GM18511 (cell line): Measurements from ENCODE around the gene HOXB9.

Experiments used
- ATAC-seq: cut with Tn5 transposase; IDR thresholded peaks from one replicate; pipeline ENCODE4 v1.9.1; 2021; ENCODE audit warnings: mild to moderate bottlenecking, moderate library complexity; ENCODE audit not compliant: unreplicated experiment

HOXB9 gene

DNA sequence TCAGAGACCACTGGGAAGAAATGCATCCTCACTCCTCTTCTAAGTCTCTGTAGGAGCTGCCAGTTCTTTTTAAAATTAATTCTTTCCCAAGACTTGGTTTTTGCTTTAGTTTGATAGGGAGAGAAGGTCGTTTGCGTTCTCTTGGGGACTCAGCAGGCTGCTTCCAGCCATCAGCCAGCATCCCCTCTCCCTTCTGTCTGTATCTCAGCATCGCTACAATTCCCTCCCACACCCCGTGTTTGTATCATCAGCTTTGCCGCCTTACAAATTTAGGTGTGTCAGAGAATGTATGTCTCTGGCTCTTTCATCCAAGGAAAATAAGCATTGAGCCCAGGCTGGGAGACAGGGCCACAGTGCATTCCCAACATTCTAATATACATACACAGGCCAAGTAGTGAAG, 26.8 kb downstream of the HOXB9 start:
- no peak for ATAC-seq

- no peak for ATAC-seq
Observed at GRCh38 chr17:48598736-48599135, 27.4 kb downstream of the HOXB9 start.

- no peak for ATAC-seq
Observed at GRCh38 chr17:48597778-48598631, 28.2 kb downstream of the HOXB9 start.

GRCh38 chr17:48597528-48597777, 28.7 kb downstream of the HOXB9 start:
- ATAC-seq = no peak

- no peak for ATAC-seq
Observed at GRCh38 chr17:48596735-48597527, 29.2 kb downstream of the HOXB9 start.

DNA sequence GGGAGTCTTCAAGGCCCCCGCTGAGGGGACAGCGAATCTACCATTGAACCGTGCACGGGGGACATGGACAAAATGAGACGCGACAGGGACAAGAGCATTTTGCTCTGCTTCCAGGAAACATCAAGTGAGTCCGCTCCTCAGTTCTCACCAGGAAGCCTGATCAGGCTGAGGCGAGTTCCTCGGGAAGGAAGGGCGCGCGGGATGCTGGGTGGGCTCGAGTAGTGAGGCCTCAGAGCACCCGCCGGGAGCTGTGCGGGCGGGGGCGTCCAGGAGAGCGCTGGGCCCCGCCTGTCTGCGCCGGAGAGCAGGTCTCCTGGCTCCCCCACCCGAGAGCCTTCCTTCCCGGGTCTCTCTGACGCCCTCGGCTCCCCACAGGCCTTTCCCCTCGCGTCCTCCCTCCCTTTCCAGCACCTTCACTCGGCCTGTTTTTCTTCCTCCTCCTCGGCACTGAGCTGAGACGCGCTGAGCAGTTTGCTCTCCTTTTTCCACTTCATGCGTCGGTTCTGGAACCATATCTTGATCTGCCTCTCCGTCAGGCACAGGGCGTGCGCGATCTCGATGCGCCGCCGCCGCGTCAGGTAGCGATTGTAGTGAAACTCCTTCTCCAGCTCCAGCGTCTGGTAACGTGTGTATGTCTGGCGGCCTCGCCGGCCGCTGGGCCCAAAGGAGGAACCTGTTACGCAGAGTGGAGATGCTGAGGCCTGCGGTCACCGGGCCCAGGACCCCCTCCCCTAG, 30.0 kb downstream of the HOXB9 start:
- ATAC-seq = no peak

GRCh38 chr17:48595278-48595999, 30.7 kb downstream of the HOXB9 start:
- no peak for ATAC-seq

- ATAC-seq = no peak
Observed at GRCh38 chr17:48594538-48595277, 31.4 kb downstream of the HOXB9 start.

- ATAC-seq = no peak
Observed at GRCh38 chr17:48593840-48594537, 32.2 kb downstream of the HOXB9 start.

- no peak for ATAC-seq
Observed at GRCh38 chr17:48593126-48593829, 32.9 kb downstream of the HOXB9 start, which contains the start of gene HOXB5. HOXB5 (minus strand) TSS chr17:48593779; CDS start chr17:48593682, 97 bp downstream.

DNA sequence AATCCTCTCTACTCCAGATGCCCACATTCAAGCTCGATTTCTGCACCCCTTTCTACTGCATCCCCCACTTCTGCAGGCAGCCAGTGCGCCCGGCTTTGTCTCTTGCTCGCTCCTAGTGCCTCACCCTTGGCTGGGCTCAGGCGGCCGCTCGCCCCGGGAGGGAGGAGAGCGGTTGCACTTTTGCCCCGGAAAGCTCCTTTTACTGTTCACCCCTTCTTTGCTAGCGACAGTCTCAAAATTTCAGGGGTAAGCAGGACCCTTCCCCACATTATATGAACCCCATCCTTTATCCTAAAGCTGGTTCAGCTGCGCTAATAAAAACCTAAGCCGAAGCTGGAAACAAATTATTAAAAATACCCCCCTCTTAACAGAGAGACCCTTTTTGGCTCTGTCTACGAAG, 33.6 kb downstream of the HOXB9 start:
- ATAC-seq = no peak

DNA sequence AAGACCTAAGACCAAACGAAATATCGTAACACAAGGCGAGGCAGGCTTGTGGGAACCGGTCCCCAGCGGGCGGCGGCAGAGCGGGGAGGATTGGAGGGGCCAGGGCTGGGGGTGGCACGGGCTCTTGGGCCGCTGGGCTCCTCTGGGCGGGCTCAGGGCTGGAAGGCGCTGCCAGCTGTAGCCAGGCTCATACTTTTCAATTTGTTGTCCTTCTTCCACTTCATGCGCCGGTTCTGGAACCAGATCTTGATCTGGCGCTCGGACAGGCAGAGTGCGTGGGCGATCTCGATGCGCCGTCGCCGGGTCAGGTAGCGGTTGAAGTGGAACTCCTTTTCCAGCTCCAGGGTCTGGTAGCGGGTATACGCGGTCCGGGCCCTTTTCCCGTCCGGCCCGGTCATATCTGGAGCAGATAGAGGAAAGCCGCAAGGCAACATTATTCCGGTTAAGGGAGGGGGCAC, 34.1 kb downstream of the HOXB9 start:
- ATAC-seq = no peak

DNA sequence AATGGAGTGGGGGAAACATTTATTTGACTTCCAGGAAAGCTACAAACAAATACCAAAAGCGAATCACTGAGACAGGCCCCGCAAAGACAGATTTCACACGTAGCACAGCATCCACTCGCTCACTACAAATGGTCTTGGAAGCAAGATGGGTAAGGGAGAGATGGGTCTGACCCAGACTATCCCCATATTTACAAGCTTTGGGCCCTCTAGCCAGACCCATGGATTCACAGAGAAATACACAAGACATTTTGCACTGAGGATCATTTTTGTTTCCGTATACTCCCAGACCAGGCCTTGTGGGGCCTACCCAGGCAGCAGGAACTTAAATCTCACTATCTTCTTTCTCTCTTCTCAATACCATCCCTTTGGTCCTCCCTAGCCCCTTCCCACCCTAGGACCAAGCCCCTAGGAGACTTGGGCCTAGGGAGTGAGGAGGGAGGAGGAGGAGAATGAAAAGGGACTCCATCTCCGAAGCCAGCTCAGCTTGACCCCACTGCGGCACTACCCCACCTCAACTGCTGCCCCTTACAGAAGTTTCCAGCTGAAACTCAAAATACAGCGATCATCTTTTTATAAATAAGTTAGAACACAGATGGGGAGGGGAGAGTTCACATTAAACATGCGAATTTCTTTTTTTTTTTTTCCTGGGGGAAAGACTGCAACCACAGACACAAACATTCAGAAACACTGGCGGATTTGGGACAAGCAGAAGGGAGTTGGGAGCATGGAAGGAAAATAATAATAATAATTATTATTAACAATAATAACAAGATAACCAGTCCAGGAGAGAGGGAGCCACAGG, 34.7 kb downstream of the HOXB9 start:
- ATAC-seq = no peak

- no peak for ATAC-seq
Observed at GRCh38 chr17:48590607-48591161, 35.5 kb downstream of the HOXB9 start.

- ATAC-seq = no peak
Observed at GRCh38 chr17:48589831-48590606, 36.1 kb downstream of the HOXB9 start, which contains the start of gene HOXB3. HOXB3 (minus strand) TSS chr17:48590241; CDS start chr17:48552474, 37,767 bp downstream.

GRCh38 chr17:48589060-48589830, 36.9 kb downstream of the HOXB9 start:
- no peak for ATAC-seq
